Prostate gland (tissue), 2 donors: ENCODE results near the gene PRR15. TPM values are rescaled to one million over a fixed set of nuclear protein-coding genes. Genes with fewer than 3 reads are reported as not detected.

Experiments
- DNase-seq: peaks from one replicate; pipeline ENCODE4 v3.0.0-alpha.2; 2019; ENCODE audit warnings: low spot score
- H3K27ac ChIP-seq, 2 donors: fragments of 200-600 bp; sonication (generic); 2 replicates each; pipeline ENCODE4 v1.5.1; 2017 to 2019
- H3K27me3 ChIP-seq: fragments of 200-600 bp; sonication (generic); replicated peaks from 2 replicates; pipeline ENCODE4 v1.5.1; 2019; ENCODE audit not compliant: insufficient read depth
- H3K36me3 ChIP-seq, 2 donors: fragments of 200-600 bp; sonication (generic); 1 replicate in 1 of 2; 2 replicates in 1 of 2; pipeline versions ENCODE4 v1.5.1 to v1.8.1; 2017 to 2019
- H3K4me1 ChIP-seq: fragments of 200-600 bp; sonication (generic); replicated peaks from 2 replicates; pipeline ENCODE4 v1.5.1; 2019
- H3K4me3 ChIP-seq, 2 donors: fragments of 200-600 bp; sonication (generic); 2 replicates each; pipeline ENCODE4 v1.5.1; 2017 to 2019
- H3K9me3 ChIP-seq: fragments of 200-600 bp; sonication (generic); 2 replicates; pipeline ENCODE4 v1.5.1; 2017
- POLR2A ChIP-seq: fragments of 450-650 bp; IDR thresholded peaks from one replicate; pipeline ENCODE4 v1.6.1; 2016; ENCODE audit warnings: antibody characterized with exemption, mild to moderate bottlenecking
- POLR2AphosphoS5 ChIP-seq: sonication (generic); formaldehyde crosslinking; IDR thresholded peaks from one replicate; pipeline ENCODE4 v1.6.1; 2017; ENCODE audit warnings: antibody characterized with exemption
- WGBS: methylation state at CpG from one replicate; pipeline ENCODE4 v1.1.5; 2018; 5-methylcytosine and 5-hydroxymethylcytosine counted together
- intact Hi-C: fragments of 100-400 bp; cut with DNase I; formaldehyde crosslinking; loops from one replicate; pipeline ENCODE4 v1.14.2; 2022
- total RNA-seq, 2 donors: library from RNA; depleted of rRNA; stranded (reverse); fragments of >200 nt; gene quantifications; one replicate each; pipeline ENCODE4 v1.1.0, GENCODE V29; 2016
- TF ChIP-seq, protein P1 (sequence below), 4 experiments: fragments of 200-600 bp in 2 of 4; fragments of 450-650 bp in 2 of 4; sonication (generic) in 2 of 4; IDR thresholded peaks; 1 replicate in 3 of 4; 2 replicates in 1 of 4; pipeline ENCODE4 v1.5.1; 2016 to 2019; ENCODE audit warnings: antibody characterized with exemption in 4 of 4, mild to moderate bottlenecking in 2 of 4, moderate library complexity in 2 of 4

The PRR15 gene
- total RNA-seq, 2 donors from 2014 or later = 4.6 to 7.7 TPM

DNA sequence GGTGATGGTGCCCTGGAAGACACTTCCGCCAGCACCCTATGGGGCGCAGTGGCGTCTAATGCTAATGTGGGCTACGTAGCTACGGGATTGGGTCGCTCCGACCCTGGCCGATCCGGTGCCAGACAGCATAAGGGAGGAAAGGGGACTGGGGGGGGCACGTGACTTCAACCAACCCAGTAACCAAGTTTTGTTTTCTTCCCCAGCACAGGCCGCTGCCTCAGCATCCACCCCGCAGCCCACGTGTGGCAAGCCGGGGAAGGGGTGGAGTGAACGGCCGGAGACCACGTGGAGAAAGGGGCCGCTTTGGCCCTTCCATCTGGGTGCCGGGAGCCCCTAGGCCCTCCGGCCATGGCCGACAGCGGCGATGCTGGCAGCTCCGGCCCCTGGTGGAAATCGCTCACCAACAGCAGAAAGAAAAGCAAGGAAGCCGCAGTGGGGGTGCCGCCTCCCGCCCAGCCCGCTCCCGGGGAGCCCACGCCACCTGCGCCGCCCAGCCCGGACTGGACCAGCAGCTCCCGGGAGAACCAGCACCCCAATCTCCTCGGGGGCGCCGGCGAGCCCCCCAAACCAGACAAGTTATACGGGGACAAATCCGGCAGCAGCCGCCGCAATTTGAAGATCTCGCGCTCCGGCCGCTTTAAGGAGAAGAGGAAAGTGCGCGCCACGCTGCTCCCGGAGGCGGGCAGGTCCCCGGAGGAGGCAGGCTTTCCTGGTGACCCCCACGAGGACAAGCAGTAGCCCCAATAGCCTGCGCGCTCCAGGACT is 2.5 kb downstream of the PRR15 start:
- 18% methylated on average over 55 of the region's 56 CpGs for WGBS
- intact Hi-C loops = no loop called here
- H3K4me1 ChIP-seq = no peaks in the 10 kb centered on the region
- TF ChIP-seq POLR2AphosphoS5 (no peak), POLR2A (no peak)
- TF ChIP-seq, protein P1, sequence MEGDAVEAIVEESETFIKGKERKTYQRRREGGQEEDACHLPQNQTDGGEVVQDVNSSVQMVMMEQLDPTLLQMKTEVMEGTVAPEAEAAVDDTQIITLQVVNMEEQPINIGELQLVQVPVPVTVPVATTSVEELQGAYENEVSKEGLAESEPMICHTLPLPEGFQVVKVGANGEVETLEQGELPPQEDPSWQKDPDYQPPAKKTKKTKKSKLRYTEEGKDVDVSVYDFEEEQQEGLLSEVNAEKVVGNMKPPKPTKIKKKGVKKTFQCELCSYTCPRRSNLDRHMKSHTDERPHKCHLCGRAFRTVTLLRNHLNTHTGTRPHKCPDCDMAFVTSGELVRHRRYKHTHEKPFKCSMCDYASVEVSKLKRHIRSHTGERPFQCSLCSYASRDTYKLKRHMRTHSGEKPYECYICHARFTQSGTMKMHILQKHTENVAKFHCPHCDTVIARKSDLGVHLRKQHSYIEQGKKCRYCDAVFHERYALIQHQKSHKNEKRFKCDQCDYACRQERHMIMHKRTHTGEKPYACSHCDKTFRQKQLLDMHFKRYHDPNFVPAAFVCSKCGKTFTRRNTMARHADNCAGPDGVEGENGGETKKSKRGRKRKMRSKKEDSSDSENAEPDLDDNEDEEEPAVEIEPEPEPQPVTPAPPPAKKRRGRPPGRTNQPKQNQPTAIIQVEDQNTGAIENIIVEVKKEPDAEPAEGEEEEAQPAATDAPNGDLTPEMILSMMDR (IDR thresholded peaks at IDR 0.05) = no peak
- no peak overlapping the region for H3K27ac ChIP-seq
- peak overlapping the region; percentile 16 to 24 for H3K4me3 ChIP-seq
- H3K27me3 ChIP-seq = no peaks in the 10 kb centered on the region
- no peak for DNase-seq
- H3K36me3 ChIP-seq = no peaks in the 10 kb centered on the region
- H3K9me3 ChIP-seq = no peaks in the 10 kb centered on the region

DNA sequence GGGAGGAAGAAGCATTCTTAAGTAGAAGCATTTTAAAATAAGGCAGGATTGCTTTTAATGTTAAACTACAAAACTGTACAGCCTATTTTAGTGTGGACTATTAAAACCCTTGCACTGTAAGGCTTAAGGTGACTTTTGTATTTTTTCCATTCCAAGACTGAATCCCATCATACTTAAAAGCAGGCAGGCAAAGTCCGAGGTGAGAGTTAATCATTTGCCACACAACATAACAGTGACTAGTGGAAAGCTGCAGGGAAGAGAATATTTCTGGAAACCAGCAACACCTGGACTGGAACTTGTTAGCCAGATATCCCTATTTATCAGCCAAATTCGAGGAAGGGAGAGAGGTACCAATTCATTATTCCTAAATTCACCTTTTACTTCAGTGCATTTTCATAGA is 3.5 kb downstream of the PRR15 start:
- Histone ChIP-seq H3K27me3 (no peaks in the 10 kb centered on the region), H3K36me3 (no peaks in the 10 kb centered on the region), H3K27ac (no peak overlapping the region), H3K9me3 (no peaks in the 10 kb centered on the region), H3K4me1 (no peaks in the 10 kb centered on the region), H3K4me3 (no peak overlapping the region)
- intact Hi-C loops = no loop called here
- no peak for DNase-seq
- WGBS = 91% methylated on average over 2 of the region's 2 CpGs
- TF ChIP-seq POLR2A = no peak
- no peak for TF ChIP-seq POLR2AphosphoS5
- TF ChIP-seq, protein P1 (IDR thresholded peaks at IDR 0.05) = no peak

DNA sequence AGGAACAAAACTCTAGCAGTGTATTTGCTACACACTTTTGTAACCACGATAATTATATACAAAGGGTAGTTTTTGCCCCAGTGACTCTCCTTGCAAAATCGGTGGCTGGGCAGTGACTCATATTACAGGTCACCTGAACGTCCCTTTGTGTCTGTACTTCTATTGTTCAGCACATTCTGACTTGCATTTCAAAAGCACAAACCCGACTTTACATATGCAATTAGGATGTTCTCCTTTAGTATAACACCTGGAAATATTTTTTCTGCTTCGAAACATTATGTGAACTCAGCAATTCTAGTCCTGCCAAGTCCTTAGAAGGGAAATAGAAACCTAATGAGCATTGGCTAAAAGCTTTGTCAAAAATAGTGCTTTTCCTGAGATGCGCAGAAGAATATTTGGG is 6.0 kb downstream of the PRR15 start:
- H3K27me3 ChIP-seq = no peaks in the 10 kb centered on the region
- no peak overlapping the region for H3K27ac ChIP-seq
- 49% methylated on average over 6 of the region's 6 CpGs for WGBS
- H3K4me1 ChIP-seq = no peaks in the 10 kb centered on the region
- H3K9me3 ChIP-seq = no peaks in the 10 kb centered on the region
- intact Hi-C loops = no loop called here
- no peak overlapping the region for H3K4me3 ChIP-seq
- H3K36me3 ChIP-seq = no peaks in the 10 kb centered on the region
- no peak for TF ChIP-seq POLR2AphosphoS5
- no peak for TF ChIP-seq POLR2A
- TF ChIP-seq, protein P1 (IDR thresholded peaks at IDR 0.05) = no peak
- DNase-seq = no peak

GRCh38 chr7:29572558-29572957 is 8.9 kb downstream of the PRR15 start:
- Histone ChIP-seq H3K4me1 (no peaks in the 10 kb centered on the region), H3K27ac (no peak overlapping the region), H3K9me3 (no peaks in the 10 kb centered on the region), H3K27me3 (no peaks in the 10 kb centered on the region), H3K36me3 (no peaks in the 10 kb centered on the region), H3K4me3 (no peak overlapping the region)
- TF ChIP-seq POLR2AphosphoS5 (no peak), POLR2A (no peak)
- TF ChIP-seq, protein P1 (IDR thresholded peaks at IDR 0.05) = no peak
- intact Hi-C loops = no loop called here
- DNase-seq = no peak
- 89% methylated on average over 2 of the region's 2 CpGs for WGBS

GRCh38 chr7:29573567-29573966 is 9.9 kb downstream of the PRR15 start:
- no peaks in the 10 kb centered on the region for H3K4me1 ChIP-seq
- H3K27me3 ChIP-seq = no peaks in the 10 kb centered on the region
- WGBS = 83% methylated on average over 3 of the region's 3 CpGs
- intact Hi-C loops = no loop called here
- H3K36me3 ChIP-seq = no peaks in the 10 kb centered on the region
- no peak for DNase-seq
- H3K9me3 ChIP-seq = no peaks in the 10 kb centered on the region
- TF ChIP-seq POLR2A = no peak
- no peak overlapping the region for H3K27ac ChIP-seq
- no peak overlapping the region for H3K4me3 ChIP-seq
